Stimulated activated CD8-positive, alpha-beta memory T cell treated with anti-CD3 and anti-CD28 coated beads, Interleukin-15, amount 100 ng/mL, for 24 hours (primary cell): ENCODE measurements around the gene HK1.
"Not testable (repeated sequence)": the region's sequence is repeated elsewhere in the genome, so short reads cannot be mapped to it uniquely, and the experiment has no call there.

Experiments
- DNase-seq: peaks from one replicate; pipeline ENCODE4 v3.0.0-alpha.2; 2020; ENCODE audit warnings: low read depth

The HK1 gene

DNA sequence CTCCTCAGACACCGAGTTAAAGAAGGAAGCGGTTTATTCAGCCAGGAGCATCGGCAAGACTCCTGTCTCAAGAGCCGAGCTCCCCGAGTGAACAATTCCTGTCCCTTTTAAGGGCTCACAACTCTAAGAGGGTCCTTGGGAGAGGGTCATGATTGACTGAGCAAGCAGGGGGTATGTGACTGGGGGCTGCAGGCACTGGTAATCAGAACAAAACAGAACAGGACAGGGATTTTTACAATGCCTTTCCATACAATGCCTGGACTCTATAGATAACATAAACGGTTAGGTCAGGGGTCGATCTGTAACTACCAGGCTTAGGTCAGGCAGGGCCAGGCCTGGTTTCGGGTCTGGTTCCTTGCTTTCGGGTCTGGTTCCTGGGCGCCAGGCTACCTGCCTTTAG is 30.0 kb downstream of the HK1 start:
- DNase-seq: not testable (repeated sequence)

DNA sequence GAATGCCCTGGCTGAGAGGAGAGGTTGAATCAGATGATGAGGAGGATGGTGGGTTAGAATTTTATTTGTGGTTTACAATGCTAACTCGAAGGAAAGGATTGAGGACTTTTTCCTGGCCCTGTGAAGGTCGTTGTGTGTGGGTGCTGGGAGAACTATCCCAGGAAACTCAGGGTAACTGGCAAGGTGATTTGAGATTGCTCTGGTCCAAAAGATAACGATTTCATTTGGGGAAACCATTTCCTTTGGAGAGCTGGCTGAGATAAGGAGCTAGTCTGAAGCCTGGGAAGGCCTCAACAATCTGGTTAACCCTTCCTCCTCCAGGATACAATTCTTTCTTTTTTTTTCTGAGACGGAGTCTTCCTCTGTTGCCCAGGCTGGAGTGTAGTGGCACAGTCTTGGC is 33.0 kb downstream of the HK1 start:
- DNase-seq: no peak

DNA sequence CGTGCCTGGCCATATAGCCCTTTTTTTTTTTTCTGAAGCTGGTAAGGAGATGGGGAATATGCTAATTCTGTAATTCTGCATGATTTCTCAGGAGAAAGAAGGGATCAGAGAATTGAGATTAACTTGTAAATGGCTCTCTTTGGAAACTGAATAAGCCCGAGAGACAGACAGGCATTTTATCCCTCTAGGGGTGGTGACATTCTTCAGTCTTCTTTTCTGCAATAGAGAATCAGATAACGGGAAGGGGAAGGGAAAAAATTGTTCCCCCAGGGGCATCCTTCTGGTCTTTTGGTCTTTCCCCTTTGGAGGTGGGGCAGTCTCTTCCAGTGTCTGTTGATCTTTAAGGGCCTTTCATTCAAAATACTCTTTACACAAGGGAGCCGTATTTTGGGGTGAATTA is 34.2 kb downstream of the HK1 start:
- DNase-seq: no peak

DNA sequence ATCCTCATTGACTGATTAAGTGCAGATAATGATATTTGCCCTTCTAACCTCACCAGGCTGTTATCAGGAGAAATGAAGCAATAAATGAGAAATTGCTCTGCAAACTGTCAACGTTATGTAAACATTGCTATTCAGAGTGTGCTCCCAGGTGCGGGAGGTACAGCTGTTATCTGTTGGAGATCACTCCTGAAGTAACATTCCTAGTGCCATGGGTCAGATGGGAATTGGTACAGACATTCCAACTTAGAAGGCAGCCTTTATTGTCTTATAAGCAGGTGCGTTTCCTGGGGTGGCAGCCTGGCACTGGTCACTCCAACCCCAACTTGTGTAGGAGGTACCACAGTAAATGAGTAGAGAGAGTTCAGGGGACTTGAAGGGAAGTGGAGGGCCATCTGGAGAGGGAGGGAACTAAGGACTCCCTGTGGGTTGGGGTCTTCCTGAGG is 36.8 kb downstream of the HK1 start:
- no peak for DNase-seq

DNA sequence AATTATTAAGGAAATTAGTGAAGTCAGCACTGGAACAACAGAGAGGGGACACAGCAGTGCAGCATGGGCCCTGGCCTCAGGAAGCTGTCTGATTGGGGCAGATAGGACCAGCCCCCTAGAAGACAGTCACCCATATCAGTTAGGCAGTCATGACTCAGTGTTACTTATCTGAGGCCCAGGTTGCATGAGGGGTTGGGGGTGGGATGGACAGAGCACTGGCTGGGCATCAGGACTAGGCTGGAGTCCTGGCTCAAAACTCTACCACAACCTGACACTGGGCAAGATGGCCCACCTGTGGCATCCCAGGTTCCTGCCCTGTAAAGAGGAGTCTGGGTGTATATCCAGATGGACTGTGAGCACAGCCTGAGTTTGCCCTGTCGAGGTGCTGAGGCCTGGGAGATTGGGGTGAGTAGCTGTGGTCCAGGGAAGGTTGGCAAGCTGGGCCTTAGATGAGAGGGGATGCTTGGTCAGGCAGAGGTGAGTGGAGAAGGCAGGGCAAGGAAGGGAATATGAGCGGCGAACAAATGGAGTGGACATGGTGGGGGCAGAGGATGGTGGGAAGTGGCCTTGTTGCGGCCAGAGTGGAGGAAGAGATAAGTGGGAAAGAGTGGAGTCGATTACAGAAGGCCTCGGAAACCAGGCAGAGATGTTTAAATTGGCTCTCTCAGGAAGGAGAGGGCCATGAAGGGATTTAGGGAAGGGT is 37.5 kb downstream of the HK1 start:
- no peak for DNase-seq

DNA sequence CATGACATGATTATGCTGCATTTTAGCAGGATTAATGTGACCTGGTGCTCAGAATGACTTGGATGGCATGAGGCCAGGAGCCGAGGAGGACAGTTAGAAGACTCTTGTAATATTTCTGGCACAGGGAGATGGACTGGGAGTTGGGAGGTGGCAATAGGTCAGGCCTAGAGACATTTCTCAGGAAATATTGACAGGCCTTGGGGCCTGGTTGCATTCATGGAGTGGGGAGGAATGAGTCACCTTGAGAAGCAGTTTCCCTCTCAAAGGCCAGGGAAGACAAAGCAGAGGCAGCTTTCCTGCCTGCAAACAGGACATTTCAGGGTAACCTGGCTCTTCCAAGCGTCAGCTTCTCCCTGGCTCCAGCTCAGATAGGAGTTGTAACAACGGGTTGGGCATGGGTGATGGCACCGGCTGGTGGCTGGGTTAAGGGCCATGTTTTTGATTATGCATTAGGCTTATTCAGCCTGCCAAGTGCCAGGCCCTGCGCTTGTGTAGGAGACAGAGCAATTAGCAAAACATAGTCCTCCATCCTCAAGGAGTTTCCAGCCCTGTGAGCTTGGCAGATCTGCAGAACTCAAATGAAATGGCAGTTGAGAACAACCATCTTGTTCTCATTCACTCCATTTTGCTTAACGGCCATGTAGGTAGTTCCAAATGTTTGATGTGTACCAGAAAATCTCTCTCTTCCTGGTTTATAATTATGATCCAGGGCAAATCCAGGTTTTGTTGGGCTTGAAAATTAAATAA is 38.2 kb downstream of the HK1 start:
- DNase-seq: no peak

DNA sequence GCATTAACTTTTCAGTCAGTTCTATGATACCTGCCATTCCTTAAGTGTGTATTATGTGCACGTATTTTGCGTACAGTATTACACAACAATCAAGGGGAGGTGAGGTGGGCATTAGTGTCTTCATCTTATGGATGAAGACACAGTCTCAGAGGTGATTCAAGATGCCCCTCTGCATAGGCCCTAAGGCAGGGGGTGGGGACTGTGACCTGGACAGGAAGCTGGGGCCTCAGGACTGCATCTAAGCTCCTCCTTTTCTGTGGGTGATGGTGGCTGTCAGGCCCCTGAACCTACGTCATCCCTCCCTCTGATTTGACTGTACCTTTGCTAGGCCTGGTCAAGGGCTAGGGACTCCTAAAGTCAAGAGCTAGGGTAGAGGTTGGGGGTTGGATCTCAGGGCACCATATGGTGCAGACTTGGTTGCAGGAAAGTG is 38.9 kb downstream of the HK1 start:
- DNase-seq: no peak

DNA sequence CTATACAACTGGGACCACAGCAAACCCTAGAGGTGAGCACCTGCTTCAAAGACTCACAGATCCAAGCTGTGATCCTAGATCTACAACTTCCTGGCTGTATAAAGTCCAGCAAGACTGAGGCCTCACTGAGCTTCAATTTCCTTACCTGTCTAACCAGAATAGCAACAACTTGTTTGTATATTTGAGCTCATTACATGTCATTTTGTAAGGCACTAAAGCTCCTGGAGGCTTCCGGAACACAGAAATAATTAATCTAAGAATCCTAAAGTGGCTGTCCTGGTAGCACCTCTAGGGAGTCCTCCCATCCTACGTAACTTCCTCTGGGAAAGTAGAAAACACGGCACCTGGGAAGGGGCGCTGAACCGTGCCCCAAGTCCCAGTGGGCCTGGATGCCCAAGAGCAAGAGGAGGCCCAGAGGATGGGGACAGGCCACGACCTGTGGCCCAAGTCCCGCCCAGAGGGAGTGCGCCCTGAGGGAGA is 39.4 kb downstream of the HK1 start:
- no peak for DNase-seq

DNA sequence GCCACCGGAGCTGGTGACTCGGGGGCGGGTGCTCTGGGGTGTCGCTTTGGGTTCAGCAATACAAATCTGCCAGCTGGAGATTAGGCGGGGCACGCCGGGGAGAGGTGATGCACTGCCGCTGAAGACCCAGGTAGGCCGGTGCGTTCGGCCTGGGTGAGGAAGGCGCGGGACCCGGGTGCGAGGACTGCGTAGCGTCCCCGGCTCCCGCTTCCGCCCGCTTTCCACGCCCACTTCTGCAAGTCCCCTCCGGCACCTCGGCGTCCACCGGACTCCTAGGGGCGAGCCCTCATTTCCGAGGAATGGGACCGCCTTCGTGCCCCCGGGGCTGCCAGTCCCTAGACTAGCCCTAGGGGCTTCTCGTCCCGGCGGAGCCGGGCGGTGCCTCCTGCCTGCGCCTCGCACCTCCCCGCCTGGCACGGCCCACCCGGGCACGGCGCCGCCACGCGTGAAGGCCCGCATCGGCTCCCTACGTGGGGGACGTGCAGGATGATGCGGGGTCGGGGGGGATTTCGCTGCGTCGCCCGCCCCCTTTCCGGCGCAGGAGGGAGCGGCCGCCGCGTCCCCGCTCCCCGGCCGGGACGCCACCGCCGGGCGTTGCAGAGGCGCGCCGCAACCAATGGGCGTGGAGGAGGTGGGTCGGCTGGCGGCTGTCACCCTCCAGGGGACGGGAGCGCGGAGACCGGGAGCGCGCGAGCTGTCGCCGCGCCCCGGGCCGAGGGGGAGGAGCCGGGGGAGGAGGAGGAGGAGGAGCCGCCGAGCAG is 40.0 kb downstream of the HK1 start:
- peak; percentile 70 for DNase-seq

DNA sequence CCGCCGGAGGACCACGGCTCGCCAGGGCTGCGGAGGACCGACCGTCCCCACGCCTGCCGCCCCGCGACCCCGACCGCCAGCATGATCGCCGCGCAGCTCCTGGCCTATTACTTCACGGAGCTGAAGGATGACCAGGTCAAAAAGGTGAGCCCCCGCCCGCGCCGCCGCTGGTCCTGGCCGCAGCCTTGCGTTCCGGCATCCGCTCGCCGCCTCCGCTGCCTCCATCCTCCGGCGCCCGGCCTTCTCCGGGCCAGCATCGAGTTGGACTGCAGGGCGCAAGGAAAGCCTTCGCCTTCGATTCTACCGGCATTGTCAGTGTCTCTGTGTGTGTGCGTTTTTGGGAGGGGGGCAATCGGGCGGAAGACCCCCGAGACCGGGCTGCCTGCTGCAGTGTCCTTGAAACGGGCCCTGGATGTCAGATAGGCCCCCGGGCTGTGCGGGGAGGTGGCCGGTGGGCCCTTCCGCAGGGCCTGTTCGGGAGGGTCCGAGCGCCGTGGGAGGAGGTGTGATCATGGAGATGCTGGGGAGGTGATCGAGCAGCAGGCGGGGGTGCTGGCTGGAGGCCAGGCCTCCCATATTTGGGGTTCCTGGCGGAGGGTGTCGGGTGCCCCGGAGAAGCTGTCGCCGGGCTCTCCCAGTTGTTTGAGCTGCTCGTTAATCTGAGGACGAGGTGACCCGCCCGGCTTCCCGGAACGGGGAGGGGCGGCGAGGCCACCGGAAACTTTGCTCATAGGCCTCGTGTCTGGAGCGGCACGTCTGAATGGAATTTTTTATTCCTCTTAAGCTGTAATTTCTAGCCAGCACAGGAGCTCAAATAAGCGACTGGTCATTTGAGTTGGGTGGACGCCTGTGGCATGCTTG is 40.8 kb downstream of the HK1 start:
- DNase-seq: peak; percentile 50

DNA sequence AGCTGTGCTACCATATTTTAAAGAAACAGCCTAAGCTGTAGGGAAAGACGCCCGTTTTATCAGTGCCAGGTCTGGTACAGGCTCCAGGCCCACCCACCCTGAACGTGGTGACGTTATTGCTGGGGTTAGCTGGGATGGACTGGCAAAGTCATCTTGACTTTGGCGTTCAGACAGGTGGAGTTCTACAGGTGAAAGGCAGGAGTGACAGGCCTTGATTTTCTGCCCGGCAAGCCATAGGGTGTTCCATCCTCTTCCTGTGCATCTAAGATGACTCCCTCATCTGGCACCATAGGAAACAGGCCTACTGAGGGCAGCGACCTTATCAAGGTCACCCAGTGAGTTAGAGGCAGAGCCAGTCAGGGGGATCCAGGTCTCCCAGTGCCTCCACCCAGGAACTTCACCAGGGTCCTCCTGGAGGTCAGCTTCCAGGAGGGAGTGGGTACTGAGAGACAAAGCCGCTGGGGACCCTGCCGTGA is 41.6 kb downstream of the HK1 start:
- no peak for DNase-seq

DNA sequence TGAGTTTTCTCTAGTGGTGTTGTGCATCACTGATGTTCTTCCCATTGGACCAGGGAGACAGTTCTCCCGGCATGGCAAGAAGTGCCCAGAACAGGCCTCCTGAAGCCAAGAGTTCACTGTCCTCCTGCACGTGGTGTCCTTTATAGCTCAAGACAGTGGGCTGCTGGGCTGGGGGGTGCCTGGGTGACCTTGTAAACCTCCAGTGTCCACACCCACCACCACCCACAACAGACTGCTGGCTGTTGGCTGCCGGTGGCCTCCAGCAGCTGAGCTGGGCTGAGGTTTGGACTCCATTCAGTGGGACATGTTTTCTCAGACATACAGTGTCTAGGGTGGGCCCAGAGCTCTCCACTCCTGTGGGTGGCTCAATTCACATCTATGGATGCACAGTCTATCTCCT is 42.2 kb downstream of the HK1 start:
- DNase-seq: no peak

DNA sequence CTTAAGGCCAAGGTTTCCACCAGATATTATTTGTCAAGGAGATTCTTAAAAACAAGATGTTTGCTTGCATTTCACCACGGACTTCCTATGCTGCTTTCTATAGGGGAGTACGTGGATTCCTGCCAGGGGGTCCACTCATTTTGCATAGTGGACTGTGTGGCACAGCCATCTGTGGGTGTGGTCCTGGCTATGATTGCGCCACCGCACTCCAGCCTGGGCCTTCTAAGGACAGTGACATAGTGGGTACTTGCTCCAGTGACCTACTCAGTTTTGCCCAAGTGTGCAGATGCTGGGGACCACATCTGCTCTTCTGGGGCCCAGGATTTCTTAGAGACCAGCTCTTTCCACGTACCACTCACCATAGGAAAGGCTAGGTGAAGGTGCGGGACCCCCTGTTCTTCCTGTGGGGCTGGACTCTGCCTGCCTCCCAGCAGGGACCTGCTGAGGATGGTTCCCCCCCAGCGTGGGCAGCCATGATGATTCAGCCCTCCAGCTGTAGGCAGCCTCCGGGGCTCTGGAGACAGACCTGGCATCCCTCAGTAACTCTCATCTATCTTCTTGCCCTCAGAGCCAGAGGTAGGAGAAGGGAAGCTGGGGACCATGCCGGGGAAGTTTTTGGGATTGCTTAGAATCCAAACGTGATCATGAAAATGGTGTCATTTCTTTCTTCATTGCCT is 42.9 kb downstream of the HK1 start:
- DNase-seq: no peak

DNA sequence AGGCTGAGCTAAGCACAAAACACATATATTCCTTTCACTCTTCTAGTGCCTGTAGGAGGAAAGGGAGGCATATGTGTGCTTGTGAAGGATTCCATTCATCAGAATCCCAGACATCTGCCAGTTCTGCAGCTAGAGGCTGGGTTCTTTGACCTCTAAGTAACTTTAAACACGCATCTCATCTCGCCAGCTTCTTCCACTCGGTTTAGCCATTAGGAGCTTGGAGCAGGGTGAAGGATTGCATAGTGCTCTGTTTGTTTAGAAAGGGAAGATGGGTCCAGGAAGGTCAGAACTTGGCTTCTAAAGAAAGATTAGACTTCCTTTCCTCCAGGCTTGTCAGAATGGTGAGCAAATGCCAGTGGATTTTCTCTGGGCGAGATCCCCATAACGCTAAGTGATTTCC is 43.6 kb downstream of the HK1 start:
- DNase-seq: no peak

DNA sequence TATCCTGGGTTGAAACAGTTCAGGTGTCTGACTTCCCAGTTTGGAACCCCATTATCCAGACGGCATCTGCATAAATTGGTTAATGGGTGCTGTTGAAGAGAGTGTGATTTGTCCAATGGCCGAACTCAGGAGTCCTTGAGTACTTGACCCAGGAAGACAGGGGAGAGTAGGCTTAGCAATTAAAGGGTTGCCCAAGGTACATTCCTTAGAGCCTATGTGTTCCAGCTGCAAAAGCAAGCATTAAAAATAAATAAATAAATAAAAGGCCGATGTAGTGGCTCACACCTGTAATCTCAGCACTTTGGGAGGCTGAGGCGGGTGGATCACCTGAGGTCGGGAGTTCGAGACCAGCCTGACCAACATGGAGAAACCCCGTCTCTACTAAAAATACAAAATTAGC is 44.0 kb downstream of the HK1 start:
- DNase-seq: not testable (repeated sequence)

DNA sequence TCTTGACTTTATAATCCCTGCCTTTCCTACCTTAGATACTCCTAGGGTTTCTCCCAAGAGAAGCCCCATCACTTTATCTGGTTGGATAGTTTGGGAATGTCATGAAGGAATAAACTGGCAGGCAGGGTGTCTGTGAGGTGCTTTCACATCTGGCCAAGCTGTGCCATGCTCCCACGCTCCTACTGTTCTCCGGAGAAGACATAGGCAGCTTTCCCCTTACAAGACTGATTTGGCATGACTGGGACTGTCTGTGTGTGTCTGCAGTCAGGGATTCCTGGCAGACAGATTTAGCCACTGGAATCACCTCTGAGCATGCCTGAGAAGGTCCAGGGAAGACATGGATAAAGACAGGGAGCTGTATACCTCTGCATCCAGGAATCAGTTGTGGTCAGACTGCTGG is 45.3 kb downstream of the HK1 start:
- DNase-seq: no peak

DNA sequence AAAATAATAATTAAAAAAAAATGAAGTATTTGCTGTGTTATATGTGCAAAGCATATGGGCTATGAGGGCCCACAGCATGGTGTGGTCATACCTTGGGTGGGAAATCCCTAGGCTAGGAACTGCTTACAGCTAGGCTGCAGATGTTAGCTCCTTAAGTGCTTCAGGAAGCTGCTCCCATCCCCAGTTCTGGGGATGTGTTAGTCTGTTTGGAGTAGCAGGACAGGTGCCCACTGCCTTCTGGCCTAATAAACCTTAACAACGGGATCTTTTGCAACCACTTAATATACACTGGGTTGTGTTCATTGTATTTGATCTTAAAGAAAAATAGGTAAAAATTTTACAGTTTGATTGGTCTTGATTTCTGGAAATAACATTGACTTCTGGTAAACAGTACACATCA is 46.3 kb downstream of the HK1 start:
- no peak for DNase-seq

DNA sequence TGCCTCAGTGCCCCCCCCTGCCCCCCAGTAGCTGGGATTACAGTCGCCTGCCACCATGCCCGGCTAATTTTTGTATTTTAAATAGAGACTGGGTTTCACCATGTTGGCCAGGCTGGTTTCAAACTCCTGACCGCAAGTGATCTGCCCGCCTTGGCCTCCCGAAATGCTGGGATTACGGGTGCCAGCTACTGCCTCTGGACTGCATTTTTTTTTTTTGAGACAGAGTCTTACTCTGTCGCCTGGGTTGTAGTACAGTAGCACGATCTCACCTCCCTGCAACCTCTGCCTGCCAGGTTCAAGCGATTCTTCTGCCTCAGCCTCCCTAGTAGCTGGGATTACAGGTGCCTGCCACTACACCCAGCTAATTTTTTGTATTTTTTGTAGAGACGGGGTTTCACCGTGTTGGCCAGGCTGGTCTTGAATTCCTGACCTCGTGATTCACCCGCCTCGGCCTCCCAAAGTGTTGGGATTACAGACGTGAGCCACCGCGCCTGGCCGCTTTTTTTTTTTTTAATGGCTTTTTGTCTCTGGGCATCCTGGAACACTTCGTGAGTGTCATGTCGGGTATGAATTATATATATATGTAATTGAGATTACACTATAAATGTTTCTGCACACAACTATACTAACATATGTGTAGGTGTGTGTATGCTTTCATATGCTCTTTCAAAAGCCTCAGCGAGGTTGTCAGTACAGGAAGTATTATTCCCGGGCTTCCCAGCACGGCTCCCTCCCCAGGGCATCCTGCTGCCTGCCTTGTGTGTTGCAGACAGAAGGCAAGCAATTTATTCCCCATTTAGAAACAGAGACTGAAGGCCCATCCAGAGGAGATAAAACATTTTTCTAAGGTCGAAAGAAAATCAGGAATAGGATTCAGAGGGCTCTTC is 47.6 kb downstream of the HK1 start:
- not testable (repeated sequence) for DNase-seq

DNA sequence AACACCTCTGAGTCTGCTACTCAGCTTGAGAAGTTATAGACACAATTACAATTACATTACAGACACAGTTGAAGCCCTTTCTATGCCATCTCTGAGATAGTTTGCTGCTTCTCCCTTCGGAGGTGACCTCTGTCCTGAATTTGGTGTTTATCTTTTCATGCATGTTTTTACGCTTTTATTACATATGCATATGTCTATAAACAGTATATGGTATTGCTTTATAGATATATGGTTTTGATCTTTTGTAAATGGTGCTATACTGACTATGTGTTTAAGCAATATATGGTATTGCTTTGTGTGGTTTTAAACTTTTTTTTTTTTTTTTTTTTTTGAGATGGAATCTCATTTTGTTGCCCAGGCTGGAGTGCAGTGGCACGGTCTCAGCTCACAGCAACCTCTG is 48.4 kb downstream of the HK1 start:
- DNase-seq: no peak
